ENCODE results near the gene RHCG.
"Not testable (repeated sequence)": the region's sequence is repeated elsewhere in the genome, so short reads cannot be mapped to it uniquely, and the experiment has no call there.

The RHCG gene

DNA sequence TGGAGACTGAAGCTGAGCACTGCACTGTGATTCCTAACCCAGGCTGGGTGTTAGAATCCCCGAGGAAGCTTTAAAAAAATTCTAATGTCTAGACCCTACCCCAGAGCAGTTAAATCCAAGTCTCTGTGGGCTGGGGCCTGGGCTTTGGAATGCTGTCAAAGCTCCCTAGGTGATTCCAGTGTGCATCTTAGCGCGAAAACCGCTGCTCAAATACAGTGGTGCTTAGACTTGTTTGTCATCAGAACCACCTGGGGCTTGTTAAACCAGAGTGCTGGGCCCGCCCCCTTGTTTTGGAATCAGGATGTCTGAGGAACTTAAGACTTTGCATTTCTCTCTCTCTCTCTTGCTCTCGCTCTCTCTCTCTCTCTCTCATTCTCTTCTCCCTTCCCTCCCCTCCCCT, 20.7 kb downstream of the RHCG start:
- DNase-seq, result no peak

DNA sequence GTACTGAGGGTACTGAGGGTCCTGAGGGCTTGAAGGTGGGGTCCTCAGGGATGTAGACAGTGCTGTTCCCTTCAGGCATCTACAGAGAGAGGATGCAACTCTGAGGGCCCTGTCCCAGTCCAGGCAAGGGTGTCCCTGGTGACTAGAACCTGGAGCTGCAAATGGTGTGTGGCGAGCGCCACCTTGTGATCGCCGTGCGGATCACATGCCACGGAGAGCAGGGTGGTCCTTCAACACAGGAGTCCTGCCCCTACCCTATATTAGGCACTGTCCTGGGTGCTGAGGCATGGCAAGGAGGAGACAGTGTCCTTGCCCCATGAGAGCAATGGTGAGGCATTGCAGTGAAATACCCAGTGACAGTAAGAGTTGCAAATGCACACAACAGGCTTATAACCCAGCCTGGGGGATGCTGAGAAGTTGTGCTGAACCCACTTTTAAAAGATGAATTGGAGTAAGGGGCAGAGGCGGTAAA, 23.6 kb downstream of the RHCG start:
- DNase-seq, result peak; percentile 59

DNA sequence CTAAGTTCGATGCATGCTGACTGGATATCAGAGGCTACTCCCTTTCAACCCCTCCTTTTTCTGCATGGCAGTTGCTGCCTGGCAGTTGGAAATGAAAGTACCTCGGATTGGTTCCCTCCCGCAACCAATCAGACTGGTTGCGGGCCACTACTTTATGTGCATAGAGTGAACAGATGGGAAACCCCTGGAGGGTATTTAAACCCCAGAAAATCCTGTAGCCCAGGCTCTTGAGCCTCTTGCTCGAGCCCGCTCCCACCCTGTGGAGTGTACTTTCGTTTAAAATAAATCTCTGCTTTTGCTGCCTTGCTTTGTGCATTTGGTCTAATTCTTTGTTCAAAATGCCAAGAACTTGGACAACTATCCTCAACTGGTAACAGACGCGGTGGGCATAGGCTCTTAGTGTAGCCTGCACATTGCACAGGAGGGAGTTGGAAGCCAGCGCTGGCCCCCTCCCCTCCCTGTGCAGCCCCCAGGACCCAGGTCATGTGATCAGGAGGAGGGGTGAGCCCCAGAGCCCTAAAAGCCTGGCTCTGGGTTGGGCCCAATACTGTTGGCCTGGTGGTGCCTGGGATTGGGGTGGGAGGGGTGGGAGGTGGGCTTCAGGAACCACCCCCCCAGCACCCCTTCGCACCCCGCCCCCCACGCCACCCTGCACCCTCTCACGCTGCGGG, 26.8 kb downstream of the RHCG start:
- no peak for DNase-seq

- DNase-seq, result not testable (repeated sequence)
Measured at GRCh38 chr15:89468813-89469212, 27.6 kb downstream of the RHCG start.

GRCh38 chr15:89463113-89463512, 33.3 kb downstream of the RHCG start:
- DNase-seq, result no peak

- no peak for DNase-seq
Measured at GRCh38 chr15:89462198-89462912, 34.0 kb downstream of the RHCG start.

GRCh38 chr15:89461386-89461785, 35.0 kb downstream of the RHCG start:
- no peak for DNase-seq

- no peak for DNase-seq
Measured at GRCh38 chr15:89460048-89460447, 36.3 kb downstream of the RHCG start.

DNA sequence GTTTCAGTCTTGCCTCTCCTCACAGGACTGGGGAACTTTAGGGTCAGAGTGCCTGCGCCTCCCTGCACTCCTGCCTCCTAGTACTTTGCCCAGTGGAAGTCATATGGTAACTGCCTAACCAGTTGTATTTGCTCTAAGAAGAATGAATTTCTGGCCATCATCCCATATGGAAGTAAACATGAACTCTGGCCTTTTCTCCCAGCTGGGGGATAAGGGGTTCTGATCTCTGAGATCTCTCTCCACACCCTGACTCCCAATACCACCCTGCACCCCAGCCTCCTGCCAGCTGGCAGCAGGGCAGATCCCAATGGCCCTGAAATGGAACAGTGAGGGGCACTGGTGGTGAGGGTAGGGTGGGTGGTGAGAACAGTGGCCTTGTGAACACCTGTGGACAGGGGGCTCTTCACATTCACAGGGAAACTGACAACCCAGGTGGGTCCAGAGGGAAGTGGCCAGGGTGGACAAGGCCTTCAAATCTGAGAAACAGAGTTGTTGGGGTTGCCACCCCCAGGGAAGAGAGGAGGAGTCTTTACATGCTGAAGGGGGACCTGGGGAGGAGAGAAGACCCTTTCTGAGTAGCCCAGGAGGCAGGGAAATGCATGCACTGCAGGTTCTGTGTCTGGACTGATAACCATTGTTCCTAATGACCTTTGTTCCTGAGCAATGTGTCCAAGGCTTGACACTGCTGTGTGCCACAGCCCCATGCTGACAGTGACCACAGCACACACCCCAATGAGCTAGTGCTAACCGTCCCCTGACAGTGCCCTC, 36.9 kb downstream of the RHCG start:
- DNase-seq, result no peak

DNA sequence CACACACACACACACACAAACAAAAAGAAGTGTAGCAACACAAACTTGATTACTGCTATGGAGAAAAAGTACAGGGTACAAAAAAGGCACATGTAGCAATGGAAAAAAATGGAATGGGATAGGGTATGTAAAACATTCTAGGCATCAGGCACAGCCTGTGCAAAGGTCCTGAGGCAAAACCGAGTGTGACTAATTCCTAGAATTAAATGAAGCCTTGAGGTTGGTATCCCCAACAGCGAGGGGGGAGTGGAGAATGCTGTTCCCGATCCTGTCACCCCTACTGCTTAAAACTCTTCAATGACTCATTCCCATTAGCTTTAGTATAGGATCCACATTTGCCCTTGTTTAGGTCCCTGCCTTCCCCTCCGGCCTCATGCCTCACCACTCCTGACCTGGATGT, 37.9 kb downstream of the RHCG start:
- no peak for DNase-seq

GRCh38 chr15:89457086-89457485, 39.3 kb downstream of the RHCG start:
- DNase-seq, result no peak

DNA sequence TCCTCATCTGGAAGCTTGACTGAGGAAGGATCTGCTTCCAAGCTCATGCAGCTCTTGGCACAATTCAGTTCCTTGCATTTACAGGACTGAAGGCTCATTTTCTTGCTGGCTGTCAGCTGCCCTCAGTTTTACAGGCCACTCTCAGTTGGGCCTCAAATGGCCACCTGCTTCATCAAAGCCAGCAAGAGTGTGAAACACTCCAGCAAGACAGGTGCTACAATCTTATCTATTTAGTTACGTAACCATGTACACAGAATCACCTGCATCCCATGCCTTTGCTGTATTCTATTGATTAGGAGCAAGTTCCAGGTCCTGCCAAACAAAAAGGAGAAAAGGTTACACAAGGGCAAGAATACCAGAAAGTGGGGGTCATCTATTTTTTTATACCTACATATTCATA, 40.8 kb downstream of the RHCG start:
- no peak for DNase-seq

GRCh38 chr15:89452330-89452836, 44.0 kb downstream of the RHCG start:
- no peak for DNase-seq

- DNase-seq, result no peak
Measured at GRCh38 chr15:89451846-89452245, 44.5 kb downstream of the RHCG start.

- no peak for DNase-seq
Measured at GRCh38 chr15:89450076-89451006, 46.0 kb downstream of the RHCG start.

DNA sequence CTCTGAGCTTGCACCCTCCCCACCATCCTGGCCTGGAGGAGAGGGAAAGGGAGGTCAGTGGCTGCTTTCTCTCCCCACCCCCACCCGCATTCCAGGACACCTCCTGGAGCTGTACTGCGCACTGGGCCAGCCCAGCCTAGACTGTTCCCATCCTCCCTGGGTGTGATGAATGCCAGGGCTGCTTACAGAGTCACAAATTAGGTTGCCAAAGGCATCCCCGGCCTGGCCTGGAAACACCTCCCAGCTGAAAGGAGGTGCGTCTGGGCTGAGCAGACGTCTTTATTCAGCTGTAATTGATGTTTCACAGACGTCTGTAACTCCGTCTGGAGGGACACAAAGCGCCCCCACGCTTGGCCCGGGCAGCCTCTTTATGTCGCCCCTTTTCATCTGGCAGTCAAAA, 47.6 kb downstream of the RHCG start:
- no peak for DNase-seq

DNA sequence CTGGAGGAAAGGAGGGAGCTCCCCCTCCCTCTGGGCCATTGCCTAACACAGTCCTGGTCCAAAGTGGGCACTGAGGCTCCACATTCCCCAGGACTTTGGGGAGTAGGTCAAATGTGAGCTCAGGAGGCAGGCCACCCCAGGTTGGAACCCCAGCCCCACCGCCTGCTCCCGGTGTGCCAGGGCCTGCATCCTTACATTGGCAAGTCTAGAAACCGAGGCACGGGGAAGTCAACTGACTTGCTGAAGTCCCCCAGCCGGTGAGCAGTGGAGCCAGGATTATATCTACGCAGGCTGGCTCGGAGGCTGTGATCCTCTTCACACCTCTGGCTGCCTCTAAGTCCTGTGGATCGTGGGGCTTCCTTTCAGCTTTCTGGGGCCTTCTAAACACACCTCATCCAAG, 48.7 kb downstream of the RHCG start:
- DNase-seq, result no peak

DNA sequence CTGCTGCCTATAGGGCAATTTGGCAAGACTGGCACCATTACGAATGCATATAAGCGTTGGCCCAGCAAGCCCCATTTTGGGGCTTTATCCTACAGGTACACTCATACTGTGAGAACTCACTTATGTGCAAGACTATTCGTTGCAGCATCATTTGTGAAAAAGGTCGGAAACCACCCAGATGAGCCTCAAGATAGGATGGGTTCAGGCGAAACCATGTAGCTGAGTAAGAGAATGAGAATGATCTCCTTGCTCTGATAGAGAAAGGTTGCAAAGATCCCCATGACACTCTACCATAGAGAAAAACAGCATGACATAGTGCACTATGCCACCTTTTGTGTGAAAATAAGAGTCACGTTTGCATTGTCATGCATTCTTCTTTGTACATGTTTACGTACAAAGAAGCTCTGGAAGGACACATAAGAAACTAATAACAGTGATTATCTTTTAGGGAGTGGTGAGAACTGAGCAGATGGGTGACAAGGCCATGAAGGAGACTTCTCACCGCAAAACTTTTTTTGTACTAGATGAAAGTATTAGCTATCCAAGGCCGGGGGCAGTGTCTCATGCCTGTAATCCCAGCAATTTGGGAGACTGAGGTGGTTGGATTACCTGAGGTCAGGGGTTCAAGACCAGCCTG, 50.0 kb downstream of the RHCG start:
- DNase-seq, result no peak

DNA sequence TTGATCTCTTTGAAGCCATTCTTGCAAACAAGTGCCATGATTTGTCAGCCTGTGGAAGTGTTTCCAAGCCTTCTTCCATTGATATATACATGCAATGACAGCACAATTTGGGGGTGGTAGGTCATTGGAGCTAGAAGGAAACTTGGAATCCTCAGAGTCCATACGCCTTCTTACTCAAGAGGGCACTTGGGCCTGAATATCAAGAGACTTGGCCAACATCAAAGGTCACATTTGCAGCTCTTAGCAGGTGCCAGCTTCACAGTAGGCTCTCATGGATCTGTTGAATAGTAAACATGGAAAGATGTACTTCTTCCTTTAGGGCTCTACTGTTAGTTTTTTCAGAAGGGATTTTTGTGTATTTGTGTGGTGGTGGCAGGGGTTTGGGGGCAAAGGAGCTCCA, 50.9 kb downstream of the RHCG start:
- DNase-seq, result no peak

- peak; percentile 48 for DNase-seq
Measured at GRCh38 chr15:89444241-89445225, 51.9 kb downstream of the RHCG start.

DNA sequence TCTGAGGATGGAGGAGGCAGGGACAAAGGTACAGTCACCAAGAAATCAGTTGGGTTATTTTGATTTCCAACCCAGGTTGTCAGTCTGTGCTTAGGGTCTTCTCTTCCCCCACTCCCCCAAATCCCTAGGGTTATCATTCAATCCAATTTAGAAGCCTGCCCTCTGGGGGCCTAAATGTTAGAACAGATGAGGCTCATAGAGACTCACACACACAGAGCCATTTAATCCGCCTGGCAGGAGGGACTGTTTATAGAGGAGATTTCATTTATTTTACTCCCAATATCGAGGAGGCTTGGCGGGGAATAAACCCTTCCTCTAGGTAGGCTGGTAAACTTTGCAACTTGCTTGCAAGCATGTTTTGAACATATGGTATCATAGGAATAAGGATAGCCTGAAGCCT, 52.8 kb downstream of the RHCG start:
- DNase-seq, result no peak

Data from COR-L47 (cell line).